Activated T-cell treated with anti-CD3 and anti-CD28 coated beads, Interleukin-2, amount 50 U/mL, for 4 hours (primary cell): ENCODE data around the gene RNASEH2C. TPM values are rescaled to one million over a fixed set of nuclear protein-coding genes. Genes with fewer than 3 reads are reported as not detected.
"Not testable (repeated sequence)": the region's sequence is repeated elsewhere in the genome, so short reads cannot be mapped to it uniquely, and the experiment has no call there.

ENCODE experiments used
- ATAC-seq, 2 donors: fragments of 200-7000 bp; cut with Tn5 transposase; one replicate each; pipeline ENCODE4 v1.10.0; 2021
- DNase-seq: peaks from one replicate; pipeline ENCODE4 v3.0.0-alpha.2; 2020
- H3K27me3 Mint-ChIP-seq: one replicate; pipeline ENCODE4 v1.8.0; 2021; ENCODE audit warnings: low read depth, mixed read lengths
- H3K36me3 Mint-ChIP-seq: one replicate; pipeline ENCODE4 v1.8.0; 2022; ENCODE audit warnings: mixed read lengths; ENCODE audit not compliant: insufficient read depth
- H3K4me1 Mint-ChIP-seq: one replicate; pipeline ENCODE4 v1.8.0; 2021; ENCODE audit warnings: low read depth, mixed read lengths
- H3K4me3 Mint-ChIP-seq: one replicate; pipeline ENCODE4 v1.8.0; 2021; ENCODE audit warnings: mild to moderate bottlenecking, moderate library complexity, mixed read lengths
- H3K9me3 Mint-ChIP-seq: one replicate; pipeline ENCODE4 v1.8.0; 2021; ENCODE audit warnings: mixed read lengths
- total RNA-seq, 3 donors: library from RNA; stranded (reverse); gene quantifications; one replicate each; pipeline ENCODE4 v1.2.1, GENCODE V29; 2021

The RNASEH2C gene
- total RNA-seq, 3 donors from 2014 or later, result 95.6 to 122 (median 115) TPM

GRCh38 chr11:65735111-65735510 is 14.5 kb upstream of the RNASEH2C start:
- not testable (repeated sequence) for H3K4me3 Mint-ChIP-seq, H3K9me3 Mint-ChIP-seq, DNase-seq, ATAC-seq, H3K4me1 Mint-ChIP-seq, H3K36me3 Mint-ChIP-seq
- H3K27me3 Mint-ChIP-seq, result peaks cover 19% of the 10 kb centered on the region

GRCh38 chr11:65730461-65730860 is 9.9 kb upstream of the RNASEH2C start:
- Mint-ChIP-seq H3K9me3 (no peaks in the 10 kb centered on the region), H3K4me3 (no peak overlapping the region), H3K36me3 (no peaks in the 10 kb centered on the region), H3K27me3 (peaks cover 18% of the 10 kb centered on the region), H3K4me1 (no peaks in the 10 kb centered on the region)
- DNase-seq (no peak), ATAC-seq (no peak)

- ATAC-seq (no peak), DNase-seq (no peak)
- Mint-ChIP-seq H3K36me3 (no peaks in the 10 kb centered on the region), H3K4me1 (no peaks in the 10 kb centered on the region), H3K9me3 (no peaks in the 10 kb centered on the region), H3K4me3 (no peak overlapping the region), H3K27me3 (peaks cover 13% of the 10 kb centered on the region)
Observed at GRCh38 chr11:65727865-65728264, 7.3 kb upstream of the RNASEH2C start.

- DNase-seq (no peak), ATAC-seq (no peak)
- Mint-ChIP-seq H3K27me3 (peaks cover 7% of the 10 kb centered on the region), H3K4me1 (no peaks in the 10 kb centered on the region), H3K9me3 (no peaks in the 10 kb centered on the region), H3K4me3 (no peak overlapping the region), H3K36me3 (no peaks in the 10 kb centered on the region)
Observed at GRCh38 chr11:65726660-65727059, 6.1 kb upstream of the RNASEH2C start.

- H3K9me3 Mint-ChIP-seq, result no peaks in the 10 kb centered on the region
Observed at GRCh38 chr11:65722261-65722660, 1.7 kb upstream of the RNASEH2C start.

GRCh38 chr11:65719871-65720210 is 757 bp downstream of the RNASEH2C start:
- Mint-ChIP-seq H3K4me1 (peaks cover 24% of the 10 kb centered on the region), H3K36me3 (peaks cover 27% of the 10 kb centered on the region), H3K4me3 (peak overlapping the region; percentile 95), H3K9me3 (no peaks in the 10 kb centered on the region), H3K27me3 (no peaks in the 10 kb centered on the region)
- ATAC-seq (peak; percentile 21 to 23), DNase-seq (no peak)

More at GRCh38 chr11:65722261-65722660, 1.7 kb upstream of the RNASEH2C start:
- H3K27me3 Mint-ChIP-seq, result peaks cover 2% of the 10 kb centered on the region
- ATAC-seq, result no peak
- no peak for DNase-seq
- no peak overlapping the region for H3K4me3 Mint-ChIP-seq
- peaks cover 24% of the 10 kb centered on the region for H3K4me1 Mint-ChIP-seq
- peaks cover 14% of the 10 kb centered on the region for H3K36me3 Mint-ChIP-seq

GRCh38 chr11:65718964-65719492 is 1.6 kb downstream of the RNASEH2C start:
- H3K9me3 Mint-ChIP-seq, result no peaks in the 10 kb centered on the region
- H3K4me1 Mint-ChIP-seq, result peaks cover 28% of the 10 kb centered on the region
- H3K4me3 Mint-ChIP-seq, result peak overlapping the region; percentile 95
- H3K27me3 Mint-ChIP-seq, result no peaks in the 10 kb centered on the region
- DNase-seq, result no peak
- H3K36me3 Mint-ChIP-seq, result peaks cover 31% of the 10 kb centered on the region
- ATAC-seq, result no peak

- no peak for ATAC-seq
- H3K4me1 Mint-ChIP-seq, result peaks cover 31% of the 10 kb centered on the region
Observed at GRCh38 chr11:65718531-65718930, 2.1 kb downstream of the RNASEH2C start.

GRCh38 chr11:65717906-65718305 is 2.7 kb downstream of the RNASEH2C start:
- H3K4me3 Mint-ChIP-seq, result no peak overlapping the region
- peaks cover 36% of the 10 kb centered on the region for H3K4me1 Mint-ChIP-seq
- DNase-seq (no peak), ATAC-seq (no peak)
- no peaks in the 10 kb centered on the region for H3K9me3 Mint-ChIP-seq
- H3K36me3 Mint-ChIP-seq, result peaks cover 37% of the 10 kb centered on the region
- no peaks in the 10 kb centered on the region for H3K27me3 Mint-ChIP-seq

More at GRCh38 chr11:65718531-65718930, 2.1 kb downstream of the RNASEH2C start:
- Mint-ChIP-seq H3K9me3 (no peaks in the 10 kb centered on the region), H3K27me3 (no peaks in the 10 kb centered on the region), H3K36me3 (peaks cover 36% of the 10 kb centered on the region), H3K4me3 (peak overlapping the region; percentile 95)
- DNase-seq, result no peak

GRCh38 chr11:65716774-65717405 is 3.7 kb downstream of the RNASEH2C start:
- Mint-ChIP-seq H3K27me3 (no peaks in the 10 kb centered on the region), H3K9me3 (no peaks in the 10 kb centered on the region), H3K36me3 (peaks cover 37% of the 10 kb centered on the region), H3K4me1 (peaks cover 40% of the 10 kb centered on the region), H3K4me3 (no peak overlapping the region)
- DNase-seq (no peak), ATAC-seq (no peak)

GRCh38 chr11:65716302-65716701 is 4.3 kb downstream of the RNASEH2C start:
- ATAC-seq, result no peak
- peaks cover 37% of the 10 kb centered on the region for H3K36me3 Mint-ChIP-seq
- peaks cover 42% of the 10 kb centered on the region for H3K4me1 Mint-ChIP-seq
- H3K9me3 Mint-ChIP-seq, result no peaks in the 10 kb centered on the region
- H3K27me3 Mint-ChIP-seq, result no peaks in the 10 kb centered on the region
- no peak for DNase-seq
- no peak overlapping the region for H3K4me3 Mint-ChIP-seq

GRCh38 chr11:65714433-65714832 is 6.2 kb downstream of the RNASEH2C start:
- DNase-seq (no peak), ATAC-seq (no peak)
- Mint-ChIP-seq H3K4me3 (peak overlapping the region; percentile 21), H3K27me3 (no peaks in the 10 kb centered on the region), H3K9me3 (no peaks in the 10 kb centered on the region), H3K36me3 (peaks cover 36% of the 10 kb centered on the region), H3K4me1 (peaks cover 40% of the 10 kb centered on the region)

GRCh38 chr11:65713212-65713969 is 7.2 kb downstream of the RNASEH2C start:
- H3K9me3 Mint-ChIP-seq, result no peaks in the 10 kb centered on the region
- ATAC-seq (no peak), DNase-seq (no peak)
- peaks cover 30% of the 10 kb centered on the region for H3K4me1 Mint-ChIP-seq
- H3K4me3 Mint-ChIP-seq, result peak overlapping the region; percentile 89
- H3K27me3 Mint-ChIP-seq, result no peaks in the 10 kb centered on the region
- H3K36me3 Mint-ChIP-seq, result peaks cover 28% of the 10 kb centered on the region

GRCh38 chr11:65712633-65713076 is 7.9 kb downstream of the RNASEH2C start:
- no peaks in the 10 kb centered on the region for H3K9me3 Mint-ChIP-seq
- no peak for DNase-seq
- H3K4me3 Mint-ChIP-seq, result peak overlapping the region; percentile 89
- no peak for ATAC-seq
- peaks cover 24% of the 10 kb centered on the region for H3K4me1 Mint-ChIP-seq
- no peaks in the 10 kb centered on the region for H3K27me3 Mint-ChIP-seq
- H3K36me3 Mint-ChIP-seq, result peaks cover 27% of the 10 kb centered on the region
